ENCODE data around the gene TIGD6.
"Not testable (repeated sequence)": the region's sequence is repeated elsewhere in the genome, so short reads cannot be mapped to it uniquely, and the experiment has no call there.

Gene TIGD6

GRCh38 chr5:149969181-149969930 is 31.1 kb downstream of the TIGD6 start:
- no peak for DNase-seq (ENCODE audit: low spot score)

GRCh38 chr5:149966946-149967345 is 33.5 kb downstream of the TIGD6 start:
- DNase-seq (ENCODE audit: low spot score), result no peak

- no peak for DNase-seq (ENCODE audit: low spot score)
Measured at GRCh38 chr5:149963729-149964128, 36.7 kb downstream of the TIGD6 start.

GRCh38 chr5:149962601-149963300 is 37.7 kb downstream of the TIGD6 start:
- no peak for DNase-seq (ENCODE audit: low spot score)

GRCh38 chr5:149961957-149962409 is 38.5 kb downstream of the TIGD6 start:
- DNase-seq (ENCODE audit: low spot score), result no peak

- DNase-seq (ENCODE audit: low spot score), result no peak
Measured at GRCh38 chr5:149961186-149961685, 39.2 kb downstream of the TIGD6 start.

GRCh38 chr5:149960272-149961185 is 39.9 kb downstream of the TIGD6 start, which contains the start of gene SLC26A2:
SLC26A2 (plus strand) TSS chr5:149960758; CDS start chr5:149977653, 16,895 bp downstream.
- peak; percentile 98 for DNase-seq (ENCODE audit: low spot score)

- DNase-seq (ENCODE audit: low spot score), result peak; percentile 74
Measured at GRCh38 chr5:149959406-149960236, 40.8 kb downstream of the TIGD6 start.

- no peak for DNase-seq (ENCODE audit: low spot score)
Measured at GRCh38 chr5:149957855-149958254, 42.6 kb downstream of the TIGD6 start.

GRCh38 chr5:149956685-149957084 is 43.8 kb downstream of the TIGD6 start:
- DNase-seq (ENCODE audit: low spot score), result no peak

GRCh38 chr5:149954798-149955197 is 45.7 kb downstream of the TIGD6 start:
- DNase-seq (ENCODE audit: low spot score), result no peak

- no peak for DNase-seq (ENCODE audit: low spot score)
Measured at GRCh38 chr5:149953436-149954121, 46.9 kb downstream of the TIGD6 start.

GRCh38 chr5:149951138-149951749 is 49.2 kb downstream of the TIGD6 start:
- DNase-seq (ENCODE audit: low spot score), result no peak

GRCh38 chr5:149948993-149949392 is 51.5 kb downstream of the TIGD6 start:
- no peak for DNase-seq (ENCODE audit: low spot score)

- no peak for DNase-seq (ENCODE audit: low spot score)
Measured at GRCh38 chr5:149946118-149946517, 54.3 kb downstream of the TIGD6 start.

- DNase-seq (ENCODE audit: low spot score), result no peak
Measured at GRCh38 chr5:149944666-149945065, 55.8 kb downstream of the TIGD6 start, which contains the start of gene PDE6A. PDE6A (minus strand) TSS chr5:149944793; CDS start chr5:149944673, 120 bp downstream.

- DNase-seq (ENCODE audit: low spot score), result not testable (repeated sequence)
Measured at GRCh38 chr5:149943177-149943949, 57.1 kb downstream of the TIGD6 start.
